ENCODE data around the gene CABP4.
"Not testable (repeated sequence)": the region's sequence is repeated elsewhere in the genome, so short reads cannot be mapped to it uniquely, and the experiment has no call there.

Gene CABP4

GRCh38 chr11:67453816-67454732, 1.1 kb upstream of the CABP4 start:
- DNase-seq (ENCODE audit: low read depth) = no peak

- no peak for DNase-seq (ENCODE audit: low read depth)
These were observed 1.0 kb downstream of the CABP4 start for GRCh38 chr11:67456068-67456705.

GRCh38 chr11:67457453-67457852, 2.3 kb downstream of the CABP4 start:
- DNase-seq (ENCODE audit: low read depth) = no peak

- DNase-seq (ENCODE audit: low read depth) = no peak
These were observed 3.1 kb downstream of the CABP4 start for GRCh38 chr11:67458266-67458665.

GRCh38 chr11:67463186-67463585, 8.0 kb downstream of the CABP4 start:
- DNase-seq (ENCODE audit: low read depth) = no peak

GRCh38 chr11:67463680-67464410, 8.7 kb downstream of the CABP4 start:
- no peak for DNase-seq (ENCODE audit: low read depth)

GRCh38 chr11:67464411-67465188, 9.4 kb downstream of the CABP4 start:
- peak; percentile 66 for DNase-seq (ENCODE audit: low read depth)

GRCh38 chr11:67465189-67465510, 10.0 kb downstream of the CABP4 start:
- no peak for DNase-seq (ENCODE audit: low read depth)

- DNase-seq (ENCODE audit: low read depth) = peak; percentile 17
These were observed 10.4 kb downstream of the CABP4 start for GRCh38 chr11:67465530-67465929.

- no peak for DNase-seq (ENCODE audit: low read depth)
These were observed 11.2 kb downstream of the CABP4 start for GRCh38 chr11:67466367-67466766.

GRCh38 chr11:67466962-67467771, 12.0 kb downstream of the CABP4 start:
- DNase-seq (ENCODE audit: low read depth) = no peak

GRCh38 chr11:67468056-67468455, 12.9 kb downstream of the CABP4 start:
- no peak for DNase-seq (ENCODE audit: low read depth)

GRCh38 chr11:67468456-67468758, 13.3 kb downstream of the CABP4 start:
- DNase-seq (ENCODE audit: low read depth) = no peak

- peak; percentile 91 for DNase-seq (ENCODE audit: low read depth)
These were observed 13.8 kb downstream of the CABP4 start, which contains the start of gene TMEM134 for GRCh38 chr11:67468759-67469507. TSS of gene TMEM134 (minus strand) at chr11:67469251. CDS start at chr11:67469192, 59 bp downstream.

GRCh38 chr11:67469508-67469811, 14.3 kb downstream of the CABP4 start:
- DNase-seq (ENCODE audit: low read depth) = no peak

- no peak for DNase-seq (ENCODE audit: low read depth)
These were observed 15.3 kb downstream of the CABP4 start for GRCh38 chr11:67470337-67471002.

GRCh38 chr11:67472882-67473281, 17.7 kb downstream of the CABP4 start:
- no peak for DNase-seq (ENCODE audit: low read depth)

GRCh38 chr11:67476692-67477091, 21.5 kb downstream of the CABP4 start:
- DNase-seq (ENCODE audit: low read depth) = not testable (repeated sequence)

- DNase-seq (ENCODE audit: low read depth) = not testable (repeated sequence)
These were observed 22.3 kb downstream of the CABP4 start for GRCh38 chr11:67477344-67478050.
